ENCODE data around the gene MEAF6.
"Not testable (repeated sequence)": the region's sequence is repeated elsewhere in the genome, so short reads cannot be mapped to it uniquely, and the experiment has no call there.

MEAF6 gene

GRCh38 chr1:37514350-37515184 lies at the start of gene MEAF6:
Gene MEAF6, minus strand, starts transcription at chr1:37514766. Its CDS starts 20 bp downstream, at chr1:37514746.
- DNase-seq (ENCODE audit: low spot score) = peak; percentile 83

DNA sequence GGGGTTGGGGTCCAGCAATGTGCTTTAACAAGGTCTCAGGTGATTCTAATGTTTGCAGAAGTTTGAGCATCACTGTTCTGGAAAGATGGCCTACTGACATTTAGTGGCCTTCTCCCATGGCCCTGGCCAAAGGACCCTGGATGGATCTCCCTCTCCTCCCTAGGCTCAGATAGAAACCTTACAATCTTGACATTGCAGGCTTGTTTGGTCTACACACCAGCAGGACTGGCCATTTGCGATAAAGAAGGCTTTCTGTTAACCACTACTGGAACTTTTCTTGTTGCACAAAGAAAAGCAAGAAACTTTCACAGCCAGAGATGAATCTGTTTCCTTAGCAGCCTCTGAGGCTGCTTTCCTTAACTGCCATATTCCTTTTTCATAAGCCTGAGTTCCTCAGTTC lies 48.4 kb upstream of the MEAF6 start:
- no peak for DNase-seq (ENCODE audit: low spot score)

GRCh38 chr1:37561133-37562132 lies 46.9 kb upstream of the MEAF6 start:
- peak; percentile 6 for DNase-seq (ENCODE audit: low spot score)

DNA sequence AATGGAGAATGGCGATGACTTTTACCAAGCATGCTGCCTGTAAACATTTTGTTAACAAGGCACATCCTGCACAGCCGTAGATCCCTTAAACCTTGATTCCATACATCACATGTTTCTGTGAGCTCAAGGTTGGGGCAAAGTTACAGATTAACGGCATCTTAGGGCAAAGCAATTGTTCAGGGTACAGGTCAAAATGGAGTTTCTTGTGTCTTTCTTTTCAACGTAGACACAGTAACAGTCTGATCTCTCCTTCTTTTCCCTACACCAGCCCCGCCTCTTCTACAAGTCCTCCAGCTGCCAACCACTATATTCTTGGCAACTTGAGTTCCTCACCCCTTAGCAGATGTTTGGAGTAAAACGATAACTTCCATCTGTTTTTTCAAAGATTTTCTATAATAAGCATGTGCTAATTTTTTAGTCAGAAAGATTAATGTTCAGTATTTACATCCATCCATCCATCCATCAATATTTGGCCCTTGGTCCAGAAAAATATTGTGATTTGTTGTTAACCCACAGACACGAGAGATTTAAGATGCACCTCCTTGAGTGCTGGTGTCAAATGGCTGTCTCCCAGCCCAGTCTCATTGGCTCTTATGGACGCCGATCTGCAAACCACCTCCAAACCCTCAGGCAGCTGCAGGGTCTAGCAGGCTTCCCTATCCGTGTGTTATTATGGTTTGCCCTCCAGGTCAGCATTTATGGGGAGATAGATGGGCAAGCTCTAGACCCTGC lies 46.0 kb upstream of the MEAF6 start:
- no peak for DNase-seq (ENCODE audit: low spot score)

- not testable (repeated sequence) for DNase-seq (ENCODE audit: low spot score)
Observed at GRCh38 chr1:37559957-37560379, 45.4 kb upstream of the MEAF6 start.

- DNase-seq (ENCODE audit: low spot score) = no peak
Observed at GRCh38 chr1:37559080-37559479, 44.5 kb upstream of the MEAF6 start.

GRCh38 chr1:37558411-37558810 lies 43.8 kb upstream of the MEAF6 start:
- DNase-seq (ENCODE audit: low spot score) = no peak

DNA sequence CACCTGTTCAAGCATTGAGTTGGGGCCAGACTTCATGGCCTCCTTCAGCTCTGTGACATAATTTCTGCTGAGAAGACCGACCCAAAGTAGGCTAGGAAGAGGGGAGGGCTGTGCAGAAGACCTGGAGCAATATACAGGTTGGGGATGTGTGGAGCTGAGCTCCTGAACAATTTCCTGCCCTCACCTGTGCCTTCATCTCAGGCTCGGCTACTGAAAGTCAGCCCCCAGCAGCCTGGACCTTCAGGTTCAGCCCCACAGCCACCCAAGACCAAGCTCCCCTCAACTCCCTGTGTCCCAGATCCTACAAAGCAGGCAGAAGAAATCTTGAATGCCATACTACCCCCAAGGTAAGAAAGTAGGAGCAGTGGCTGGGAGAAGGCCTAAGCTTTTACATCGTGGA lies 42.8 kb upstream of the MEAF6 start:
- no peak for DNase-seq (ENCODE audit: low spot score)

- DNase-seq (ENCODE audit: low spot score) = no peak
Observed at GRCh38 chr1:37556712-37557196, 42.2 kb upstream of the MEAF6 start, which contains the start of gene DNALI1. Gene DNALI1, plus strand, starts transcription at chr1:37556940. Its CDS starts 55 bp downstream, at chr1:37556995.

GRCh38 chr1:37553927-37554808 lies 39.6 kb upstream of the MEAF6 start, which contains the start of gene SNIP1:
Gene SNIP1, minus strand, starts transcription at chr1:37554293. Its CDS starts 64 bp downstream, at chr1:37554229.
- DNase-seq (ENCODE audit: low spot score) = peak; percentile 91

DNA sequence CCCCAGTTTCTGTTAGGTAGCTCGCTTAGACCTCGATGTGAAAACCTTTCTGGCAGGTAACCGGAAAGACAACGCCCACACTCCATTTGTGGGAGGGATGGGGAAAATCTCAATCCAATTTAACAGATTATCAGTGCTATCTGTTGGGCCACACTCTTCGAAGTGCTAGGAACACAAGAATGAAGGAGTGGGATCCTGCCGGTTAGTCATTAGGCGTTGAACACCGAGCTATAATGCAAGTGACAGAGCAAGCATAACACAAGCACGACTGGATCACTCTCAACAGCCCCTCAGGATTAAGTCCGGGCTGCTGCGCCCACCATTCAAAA lies 39.0 kb upstream of the MEAF6 start:
- no peak for DNase-seq (ENCODE audit: low spot score)

DNA sequence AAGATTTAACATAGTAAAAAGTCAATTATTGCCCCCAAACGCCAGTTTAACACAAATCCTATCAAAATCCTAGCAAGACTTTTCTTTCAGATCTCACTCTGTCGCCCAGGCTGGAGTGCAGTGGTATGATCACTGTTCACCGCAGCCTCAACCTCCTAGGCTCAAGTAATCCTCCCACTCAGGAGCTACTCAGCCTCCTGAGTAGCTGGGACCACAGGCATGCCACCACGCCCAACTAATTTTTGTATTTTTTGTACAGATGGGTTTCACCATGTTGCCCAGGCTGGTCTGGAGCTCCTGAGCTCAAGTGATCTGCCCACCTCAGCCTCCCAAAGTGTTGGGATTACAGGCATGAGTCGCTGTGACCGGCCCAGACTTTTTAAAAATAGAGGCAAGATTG lies 34.8 kb upstream of the MEAF6 start:
- DNase-seq (ENCODE audit: low spot score) = no peak

- DNase-seq (ENCODE audit: low spot score) = no peak
Observed at GRCh38 chr1:37545019-37545418, 30.5 kb upstream of the MEAF6 start.

GRCh38 chr1:37544530-37544929 lies 30.0 kb upstream of the MEAF6 start:
- no peak for DNase-seq (ENCODE audit: low spot score)

- DNase-seq (ENCODE audit: low spot score) = no peak
Observed at GRCh38 chr1:37540036-37540785, 25.6 kb upstream of the MEAF6 start.

- not testable (repeated sequence) for DNase-seq (ENCODE audit: low spot score)
Observed at GRCh38 chr1:37539154-37539553, 24.6 kb upstream of the MEAF6 start.

GRCh38 chr1:37537378-37537777 lies 22.8 kb upstream of the MEAF6 start:
- no peak for DNase-seq (ENCODE audit: low spot score)

DNA sequence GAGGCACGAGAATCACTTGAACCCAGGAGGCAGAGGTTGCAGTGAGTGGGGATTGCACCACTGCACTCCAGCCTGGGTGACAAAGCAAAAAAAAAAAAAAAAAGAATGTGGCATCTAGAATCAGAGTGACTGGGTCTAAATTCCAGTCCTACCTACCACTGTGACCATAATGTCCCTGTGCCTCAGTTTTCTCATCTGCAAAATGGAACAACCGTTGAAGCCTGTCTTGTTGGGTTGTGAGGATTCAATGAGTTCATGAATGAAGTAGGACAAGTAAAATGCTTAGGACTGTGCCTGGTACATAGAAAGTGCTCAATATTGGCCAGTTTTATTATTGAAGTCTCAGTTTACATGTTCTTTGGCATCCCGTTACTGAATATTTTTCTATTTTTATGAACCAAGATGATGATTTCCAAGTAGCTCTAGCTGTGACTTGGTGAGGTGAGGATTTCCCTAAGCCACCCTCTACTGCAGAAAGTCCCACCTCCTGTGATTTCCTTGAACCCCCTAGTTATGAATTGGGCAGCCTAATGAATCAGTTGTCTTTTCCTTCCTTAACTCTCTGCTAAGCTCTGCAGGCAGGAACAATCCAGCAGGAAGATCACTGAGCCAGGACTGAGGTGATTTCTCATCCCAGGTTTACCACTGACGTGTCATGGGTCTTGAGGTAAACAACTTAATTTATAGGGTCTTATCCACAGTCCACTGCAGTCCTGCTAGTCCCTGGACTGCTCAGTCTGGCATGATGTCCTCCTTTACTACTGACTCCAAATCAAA lies 18.9 kb upstream of the MEAF6 start:
- no peak for DNase-seq (ENCODE audit: low spot score)

Data from LoVo (cell line).